ENCODE data around the gene CIBAR2. TPM values are rescaled to one million over a fixed set of nuclear protein-coding genes. Genes with fewer than 3 reads are reported as not detected.
A peak's percentile ranks its signal among the peaks of the same experiment; 100 is the strongest.

CIBAR2 gene
- total RNA-seq, 2 experiments from 2014 or later: not detected

DNA sequence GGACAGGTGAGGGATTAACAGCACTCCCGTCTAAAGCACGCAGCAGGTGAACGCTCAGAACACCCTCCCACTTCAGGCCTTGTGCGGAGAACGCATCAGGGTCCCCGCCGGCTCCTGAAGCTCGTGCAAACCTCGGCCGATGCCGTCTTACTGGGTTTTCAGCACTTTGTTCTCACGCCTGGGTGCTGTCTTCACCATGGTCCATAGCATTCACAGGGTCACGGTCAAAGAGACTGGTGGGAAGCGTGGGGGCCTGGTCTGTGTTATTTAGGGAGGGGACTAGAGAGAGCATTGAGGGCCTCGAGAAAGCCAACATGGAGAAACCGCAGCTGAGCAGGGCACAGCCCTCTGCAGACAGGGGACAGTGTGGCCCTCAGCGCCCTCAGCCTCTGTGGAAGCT lies 26.6 kb downstream of the CIBAR2 start:
- Histone ChIP-seq H3K4me1 (ENCODE audit: insufficient read depth, low read length) (peaks cover 25% of the 10 kb centered on the region), H3K9me3 (ENCODE audit: control insufficient read depth in 1 of 2, insufficient read depth in 1 of 2, low read length in 2 of 2) (no peaks in the 10 kb centered on the region), H3K27ac (ENCODE audit: low read depth in 1 of 2, low read length in 2 of 2) (no peak overlapping the region), H3K4me3 (ENCODE audit: low read length) (no peak overlapping the region), H3K36me3 (ENCODE audit: insufficient read depth, low read length) (peaks cover 9% of the 10 kb centered on the region), H3K27me3 (ENCODE audit: control insufficient read depth in 1 of 2, insufficient read depth in 2 of 2, low read length in 2 of 2) (no peaks in the 10 kb centered on the region)
- H3K4me3 Mint-ChIP-seq: no peak overlapping the region
- TF ChIP-seq, protein P1, sequence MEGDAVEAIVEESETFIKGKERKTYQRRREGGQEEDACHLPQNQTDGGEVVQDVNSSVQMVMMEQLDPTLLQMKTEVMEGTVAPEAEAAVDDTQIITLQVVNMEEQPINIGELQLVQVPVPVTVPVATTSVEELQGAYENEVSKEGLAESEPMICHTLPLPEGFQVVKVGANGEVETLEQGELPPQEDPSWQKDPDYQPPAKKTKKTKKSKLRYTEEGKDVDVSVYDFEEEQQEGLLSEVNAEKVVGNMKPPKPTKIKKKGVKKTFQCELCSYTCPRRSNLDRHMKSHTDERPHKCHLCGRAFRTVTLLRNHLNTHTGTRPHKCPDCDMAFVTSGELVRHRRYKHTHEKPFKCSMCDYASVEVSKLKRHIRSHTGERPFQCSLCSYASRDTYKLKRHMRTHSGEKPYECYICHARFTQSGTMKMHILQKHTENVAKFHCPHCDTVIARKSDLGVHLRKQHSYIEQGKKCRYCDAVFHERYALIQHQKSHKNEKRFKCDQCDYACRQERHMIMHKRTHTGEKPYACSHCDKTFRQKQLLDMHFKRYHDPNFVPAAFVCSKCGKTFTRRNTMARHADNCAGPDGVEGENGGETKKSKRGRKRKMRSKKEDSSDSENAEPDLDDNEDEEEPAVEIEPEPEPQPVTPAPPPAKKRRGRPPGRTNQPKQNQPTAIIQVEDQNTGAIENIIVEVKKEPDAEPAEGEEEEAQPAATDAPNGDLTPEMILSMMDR (IDR thresholded peaks at IDR 0.05): no peak
- ChIA-PET CTCF (no interaction called here), POLR2A (interaction anchor here (0.6 to 2.3 kb wide), 3 partner anchors 58 to 116 kb away, joined by 3 to 15 read pairs (median 14); partner anchors contain the start of genes KIAA0513 and ZDHHC7)
- H3K9me3 Mint-ChIP-seq: no peaks in the 10 kb centered on the region
- peaks cover 31% of the 10 kb centered on the region for H3K4me1 Mint-ChIP-seq (ENCODE audit: low read depth)
- ATAC-seq (ENCODE audit: poor library complexity) (no peak), DNase-seq (no peak)
- peaks cover 18% of the 10 kb centered on the region for H3K36me3 Mint-ChIP-seq (ENCODE audit: low read depth)
- no peak overlapping the region for H3K27ac Mint-ChIP-seq
- no peaks in the 10 kb centered on the region for H3K27me3 Mint-ChIP-seq
- intact Hi-C loops (cut with DNase I, micrococcal nuclease): loop anchor here (1.0 to 10.0 kb wide), 10 partner anchors 29 to 331 kb away; partner anchors contain the start of genes ZDHHC7 (in 2 of the 2) and KIAA0513 (in 1 of the 2)

DNA sequence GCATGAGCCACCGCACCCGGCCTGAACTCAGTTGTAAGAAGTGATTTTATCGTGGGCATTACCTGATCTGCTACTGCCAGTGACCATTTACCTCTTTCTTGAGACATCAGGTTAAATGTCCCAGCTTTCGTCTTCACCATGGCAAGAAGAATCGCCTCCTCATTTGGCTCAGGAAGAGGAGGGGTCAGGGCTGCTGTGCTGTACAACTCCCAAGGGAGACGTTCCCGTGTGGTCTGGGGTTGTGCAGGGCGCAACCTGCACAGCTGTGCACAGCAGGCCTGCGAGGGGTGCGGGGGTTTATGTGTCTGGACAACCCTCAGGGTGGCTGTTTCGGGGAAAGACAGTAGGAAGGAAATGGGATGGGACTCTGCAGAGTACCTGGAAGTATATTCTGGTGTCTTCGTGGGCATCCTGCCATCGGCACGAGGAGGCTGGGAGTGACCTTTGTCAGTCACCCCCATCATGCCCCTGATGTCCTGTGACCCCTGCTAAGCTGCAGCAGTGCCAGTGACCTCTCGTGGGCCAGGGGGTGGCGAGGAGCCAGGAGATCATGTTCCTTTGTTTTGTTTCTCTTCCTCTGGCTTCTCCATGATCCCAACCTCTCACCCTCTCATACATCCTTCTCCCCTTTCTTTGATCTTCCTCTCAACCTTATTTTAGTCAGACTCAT lies 27.3 kb downstream of the CIBAR2 start:
- TF ChIP-seq, protein P1 (IDR thresholded peaks at IDR 0.05): no peak
- Mint-ChIP-seq H3K9me3 (no peaks in the 10 kb centered on the region), H3K4me3 (no peak overlapping the region), H3K27me3 (no peaks in the 10 kb centered on the region), H3K4me1 (ENCODE audit: low read depth) (peaks cover 23% of the 10 kb centered on the region), H3K36me3 (ENCODE audit: low read depth) (peaks cover 11% of the 10 kb centered on the region), H3K27ac (no peak overlapping the region)
- peaks cover 17% of the 10 kb centered on the region for H3K4me1 ChIP-seq (ENCODE audit: insufficient read depth, low read length)
- no peaks in the 10 kb centered on the region for H3K9me3 ChIP-seq (ENCODE audit: control insufficient read depth in 1 of 2, insufficient read depth in 1 of 2, low read length in 2 of 2)
- no peaks in the 10 kb centered on the region for H3K27me3 ChIP-seq (ENCODE audit: control insufficient read depth in 1 of 2, insufficient read depth in 2 of 2, low read length in 2 of 2)
- peaks cover 9% of the 10 kb centered on the region for H3K36me3 ChIP-seq (ENCODE audit: insufficient read depth, low read length)
- POLR2A ChIA-PET: no interaction called here
- CTCF ChIA-PET: no interaction called here
- DNase-seq: no peak
- intact Hi-C loops (cut with DNase I, micrococcal nuclease): loop anchor here in 1 of 2 experiments (2.0 to 10.0 kb wide), 6 partner anchors 28 to 330 kb away; partner anchors contain the start of genes KIAA0513 and ZDHHC7
- no peak for ATAC-seq (ENCODE audit: poor library complexity)
- no peak overlapping the region for H3K27ac ChIP-seq (ENCODE audit: low read depth in 1 of 2, low read length in 2 of 2)
- H3K4me3 ChIP-seq (ENCODE audit: low read length): no peak overlapping the region

DNA sequence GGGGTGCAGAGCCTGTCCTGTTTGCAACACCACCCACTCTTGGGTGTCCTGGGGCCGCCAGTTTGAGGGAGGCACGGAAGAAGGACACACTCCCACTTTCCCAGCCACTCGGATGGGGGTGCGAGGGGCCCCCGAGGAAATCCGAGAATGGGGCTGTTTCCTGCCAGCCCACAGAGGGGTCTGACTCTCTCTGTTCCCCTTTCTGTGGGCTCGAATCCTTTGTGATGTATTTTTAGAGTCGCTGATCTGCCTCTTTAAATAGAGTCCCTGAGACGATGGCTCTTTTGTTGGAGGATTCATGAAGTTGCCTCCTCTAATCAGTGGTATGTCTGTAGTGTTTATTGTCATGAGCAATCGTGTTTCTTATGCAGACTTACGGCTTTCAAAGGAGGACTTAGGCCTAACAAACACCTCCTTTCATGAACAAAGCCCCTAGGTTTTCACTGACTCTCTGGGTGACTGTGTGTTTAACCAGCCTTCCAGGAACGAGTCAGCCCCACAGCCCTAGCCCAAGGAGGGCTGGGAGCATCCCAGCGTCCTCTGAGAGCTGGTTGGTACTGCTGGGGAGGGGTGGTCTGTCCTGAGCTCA lies 29.1 kb downstream of the CIBAR2 start:
- POLR2A ChIA-PET: no interaction called here
- H3K4me3 Mint-ChIP-seq: no peak overlapping the region

More for the DNA sequence above, 29.1 kb downstream of the CIBAR2 start:
- H3K4me1 Mint-ChIP-seq (ENCODE audit: low read depth): peaks cover 20% of the 10 kb centered on the region
- peaks cover 17% of the 10 kb centered on the region for H3K4me1 ChIP-seq (ENCODE audit: insufficient read depth, low read length)
- H3K36me3 Mint-ChIP-seq (ENCODE audit: low read depth): peaks cover 25% of the 10 kb centered on the region
- no peaks in the 10 kb centered on the region for H3K9me3 ChIP-seq (ENCODE audit: control insufficient read depth in 1 of 2, insufficient read depth in 1 of 2, low read length in 2 of 2)
- peaks cover 7% of the 10 kb centered on the region for H3K36me3 ChIP-seq (ENCODE audit: insufficient read depth, low read length)
- H3K27me3 Mint-ChIP-seq: no peaks in the 10 kb centered on the region
- ATAC-seq (ENCODE audit: poor library complexity) (no peak), DNase-seq (no peak)
- H3K9me3 Mint-ChIP-seq: no peaks in the 10 kb centered on the region
- H3K27me3 ChIP-seq (ENCODE audit: control insufficient read depth in 1 of 2, insufficient read depth in 2 of 2, low read length in 2 of 2): no peaks in the 10 kb centered on the region
- CTCF ChIA-PET: no interaction called here
- H3K27ac Mint-ChIP-seq: peak overlapping the region; percentile 34
- H3K27ac ChIP-seq (ENCODE audit: low read depth in 1 of 2, low read length in 2 of 2): no peak overlapping the region
- intact Hi-C loops (cut with DNase I, micrococcal nuclease): loop anchor here in 1 of 2 experiments (10.0 kb wide), 1 partner anchor 328 kb away; no protein-coding TSS in a partner anchor
- no peak overlapping the region for H3K4me3 ChIP-seq (ENCODE audit: low read length)
- TF ChIP-seq, protein P1 (IDR thresholded peaks at IDR 0.05): no peak
